ENCODE measurements around the gene EEFSEC. TPM values are rescaled to one million over a fixed set of nuclear protein-coding genes. Genes with fewer than 3 reads are reported as not detected.

Gene EEFSEC
- total RNA-seq, 3 donors from 2014 or later, result 20.2 to 23.9 (median 21.9) TPM

- Mint-ChIP-seq H3K4me1 (ENCODE audit: low read depth) (no peaks in the 10 kb centered on the region), H3K9me3 (no peaks in the 10 kb centered on the region), H3K27me3 (ENCODE audit: low read depth) (no peaks in the 10 kb centered on the region), H3K4me3 (no peak overlapping the region), H3K36me3 (ENCODE audit: insufficient read depth) (peaks cover 6% of the 10 kb centered on the region)
- no peak for DNase-seq
- no peak for ATAC-seq
Measured at GRCh38 chr3:128390867-128391266, 237.6 kb downstream of the EEFSEC start.

GRCh38 chr3:128392021-128392420 is 238.7 kb downstream of the EEFSEC start:
- H3K27me3 Mint-ChIP-seq (ENCODE audit: low read depth), result no peaks in the 10 kb centered on the region
- DNase-seq (no peak), ATAC-seq (no peak)
- H3K4me3 Mint-ChIP-seq, result no peak overlapping the region
- no peaks in the 10 kb centered on the region for H3K9me3 Mint-ChIP-seq
- no peaks in the 10 kb centered on the region for H3K4me1 Mint-ChIP-seq (ENCODE audit: low read depth)
- peaks cover 4% of the 10 kb centered on the region for H3K36me3 Mint-ChIP-seq (ENCODE audit: insufficient read depth)

GRCh38 chr3:128392818-128393544 is 239.7 kb downstream of the EEFSEC start:
- DNase-seq (no peak), ATAC-seq (no peak)
- Mint-ChIP-seq H3K27me3 (ENCODE audit: low read depth) (no peaks in the 10 kb centered on the region), H3K9me3 (no peaks in the 10 kb centered on the region), H3K4me3 (no peak overlapping the region), H3K36me3 (ENCODE audit: insufficient read depth) (peaks cover 4% of the 10 kb centered on the region), H3K4me1 (ENCODE audit: low read depth) (no peaks in the 10 kb centered on the region)

GRCh38 chr3:128394033-128394432 is 240.8 kb downstream of the EEFSEC start:
- Mint-ChIP-seq H3K4me3 (no peak overlapping the region), H3K9me3 (no peaks in the 10 kb centered on the region), H3K4me1 (ENCODE audit: low read depth) (no peaks in the 10 kb centered on the region), H3K36me3 (ENCODE audit: insufficient read depth) (peaks cover 4% of the 10 kb centered on the region), H3K27me3 (ENCODE audit: low read depth) (no peaks in the 10 kb centered on the region)
- DNase-seq (no peak), ATAC-seq (no peak)

GRCh38 chr3:128395046-128395445 is 241.8 kb downstream of the EEFSEC start:
- H3K27me3 Mint-ChIP-seq (ENCODE audit: low read depth), result no peaks in the 10 kb centered on the region
- H3K36me3 Mint-ChIP-seq (ENCODE audit: insufficient read depth), result peaks cover 4% of the 10 kb centered on the region
- DNase-seq, result no peak
- H3K4me3 Mint-ChIP-seq, result no peak overlapping the region
- H3K9me3 Mint-ChIP-seq, result no peaks in the 10 kb centered on the region
- no peak for ATAC-seq
- no peaks in the 10 kb centered on the region for H3K4me1 Mint-ChIP-seq (ENCODE audit: low read depth)

GRCh38 chr3:128395500-128396162 is 242.3 kb downstream of the EEFSEC start:
- no peak overlapping the region for H3K4me3 Mint-ChIP-seq
- DNase-seq, result no peak
- no peaks in the 10 kb centered on the region for H3K9me3 Mint-ChIP-seq
- H3K36me3 Mint-ChIP-seq (ENCODE audit: insufficient read depth), result peaks cover 4% of the 10 kb centered on the region
- no peak for ATAC-seq
- no peaks in the 10 kb centered on the region for H3K27me3 Mint-ChIP-seq (ENCODE audit: low read depth)
- H3K4me1 Mint-ChIP-seq (ENCODE audit: low read depth), result no peaks in the 10 kb centered on the region

GRCh38 chr3:128397484-128397883 is 244.2 kb downstream of the EEFSEC start:
- no peak overlapping the region for H3K4me3 Mint-ChIP-seq

GRCh38 chr3:128398586-128398985 is 245.3 kb downstream of the EEFSEC start:
- Mint-ChIP-seq H3K4me1 (ENCODE audit: low read depth) (no peaks in the 10 kb centered on the region), H3K4me3 (no peak overlapping the region), H3K36me3 (ENCODE audit: insufficient read depth) (no peaks in the 10 kb centered on the region), H3K9me3 (no peaks in the 10 kb centered on the region), H3K27me3 (ENCODE audit: low read depth) (no peaks in the 10 kb centered on the region)
- DNase-seq (no peak), ATAC-seq (no peak)

More at GRCh38 chr3:128397484-128397883, 244.2 kb downstream of the EEFSEC start:
- Mint-ChIP-seq H3K36me3 (ENCODE audit: insufficient read depth) (no peaks in the 10 kb centered on the region), H3K27me3 (ENCODE audit: low read depth) (no peaks in the 10 kb centered on the region), H3K9me3 (no peaks in the 10 kb centered on the region), H3K4me1 (ENCODE audit: low read depth) (no peaks in the 10 kb centered on the region)
- ATAC-seq, result no peak
- no peak for DNase-seq

- Mint-ChIP-seq H3K4me3 (no peak overlapping the region), H3K36me3 (ENCODE audit: insufficient read depth) (no peaks in the 10 kb centered on the region)
Measured at GRCh38 chr3:128399221-128399915, 246.1 kb downstream of the EEFSEC start.

GRCh38 chr3:128400671-128401070 is 247.4 kb downstream of the EEFSEC start:
- H3K36me3 Mint-ChIP-seq (ENCODE audit: insufficient read depth), result no peaks in the 10 kb centered on the region
- H3K4me3 Mint-ChIP-seq, result no peak overlapping the region
- H3K27me3 Mint-ChIP-seq (ENCODE audit: low read depth), result no peaks in the 10 kb centered on the region
- DNase-seq (no peak), ATAC-seq (no peak)
- no peaks in the 10 kb centered on the region for H3K4me1 Mint-ChIP-seq (ENCODE audit: low read depth)
- no peaks in the 10 kb centered on the region for H3K9me3 Mint-ChIP-seq

More at GRCh38 chr3:128399221-128399915, 246.1 kb downstream of the EEFSEC start:
- H3K9me3 Mint-ChIP-seq, result no peaks in the 10 kb centered on the region
- H3K27me3 Mint-ChIP-seq (ENCODE audit: low read depth), result no peaks in the 10 kb centered on the region
- no peak for ATAC-seq
- DNase-seq, result no peak
- no peaks in the 10 kb centered on the region for H3K4me1 Mint-ChIP-seq (ENCODE audit: low read depth)

- no peak overlapping the region for H3K4me3 Mint-ChIP-seq
- H3K36me3 Mint-ChIP-seq (ENCODE audit: insufficient read depth), result peaks cover 3% of the 10 kb centered on the region
- no peaks in the 10 kb centered on the region for H3K27me3 Mint-ChIP-seq (ENCODE audit: low read depth)
- H3K4me1 Mint-ChIP-seq (ENCODE audit: low read depth), result no peaks in the 10 kb centered on the region
- ATAC-seq (no peak), DNase-seq (no peak)
- no peaks in the 10 kb centered on the region for H3K9me3 Mint-ChIP-seq
Measured at GRCh38 chr3:128402319-128402718, 249.0 kb downstream of the EEFSEC start.

GRCh38 chr3:128402998-128403397 is 249.7 kb downstream of the EEFSEC start:
- ATAC-seq, result no peak
- Mint-ChIP-seq H3K4me1 (ENCODE audit: low read depth) (no peaks in the 10 kb centered on the region), H3K36me3 (ENCODE audit: insufficient read depth) (peaks cover 3% of the 10 kb centered on the region), H3K4me3 (no peak overlapping the region), H3K27me3 (ENCODE audit: low read depth) (no peaks in the 10 kb centered on the region), H3K9me3 (no peaks in the 10 kb centered on the region)
- DNase-seq, result no peak

- H3K4me3 Mint-ChIP-seq, result no peak overlapping the region
- DNase-seq (no peak), ATAC-seq (no peak)
- no peaks in the 10 kb centered on the region for H3K9me3 Mint-ChIP-seq
- peaks cover 3% of the 10 kb centered on the region for H3K36me3 Mint-ChIP-seq (ENCODE audit: insufficient read depth)
- H3K27me3 Mint-ChIP-seq (ENCODE audit: low read depth), result no peaks in the 10 kb centered on the region
- no peaks in the 10 kb centered on the region for H3K4me1 Mint-ChIP-seq (ENCODE audit: low read depth)
Measured at GRCh38 chr3:128404276-128405068, 251.2 kb downstream of the EEFSEC start.

All from activated T-cell treated with anti-CD3 and anti-CD28 coated beads, Interleukin-2, amount 50 U/mL, for 4 hours (primary cell).